KOPT-K1 (cell line): ENCODE measurements around the gene POLE.

Experiments used
- H3K27ac ChIP-seq: fragments of 200-600 bp; sonication (generic); 2 replicates; pipeline ENCODE4 v1.5.1; 2016; ENCODE audit warnings: antibody characterized with exemption, mild to moderate bottlenecking, low read depth, low read length; ENCODE audit not compliant: poor library complexity, severe bottlenecking
- H3K36me3 ChIP-seq: fragments of 200-600 bp; sonication (generic); 2 replicates; pipeline ENCODE4 v1.5.1; 2017; ENCODE audit warnings: antibody characterized with exemption, mild to moderate bottlenecking, low read length, moderate library complexity; ENCODE audit not compliant: insufficient read depth
- H3K9me3 ChIP-seq: fragments of 200-600 bp; sonication (generic); 2 replicates; pipeline ENCODE4 v1.5.1; 2017; ENCODE audit warnings: antibody characterized with exemption, low read length, mild to moderate bottlenecking; ENCODE audit not compliant: insufficient read depth, poor library complexity, severe bottlenecking

POLE gene

GRCh38 chr12:132687211-132688164 is at the start of gene POLE, which contains the start of gene PXMP2:
TSS of gene POLE (minus strand) at chr12:132687342. CDS start at chr12:132687315, 27 bp downstream.
TSS of gene PXMP2 (plus strand) at chr12:132687587. CDS start at chr12:132687671, 84 bp downstream.
- peaks cover 49% of the 10 kb centered on the region for H3K36me3 ChIP-seq
- H3K9me3 ChIP-seq, result peaks cover 21% of the 10 kb centered on the region
- peak within 1 kb of the TSS; percentile 95 for H3K27ac ChIP-seq

GRCh38 chr12:132736913-132737312 is 49.8 kb upstream of the POLE start:
- Histone ChIP-seq H3K9me3 (no peaks in the 10 kb centered on the region), H3K36me3 (peaks cover 100% of the 10 kb centered on the region), H3K27ac (no peak overlapping the region)

GRCh38 chr12:132736378-132736777 is 49.2 kb upstream of the POLE start:
- H3K9me3 ChIP-seq, result no peaks in the 10 kb centered on the region
- no peak overlapping the region for H3K27ac ChIP-seq
- H3K36me3 ChIP-seq, result peaks cover 100% of the 10 kb centered on the region

GRCh38 chr12:132735496-132735895 is 48.4 kb upstream of the POLE start:
- Histone ChIP-seq H3K9me3 (no peaks in the 10 kb centered on the region), H3K27ac (no peak overlapping the region), H3K36me3 (peaks cover 100% of the 10 kb centered on the region)

- Histone ChIP-seq H3K36me3 (peaks cover 98% of the 10 kb centered on the region), H3K9me3 (no peaks in the 10 kb centered on the region), H3K27ac (no peak overlapping the region)
These were observed 47.1 kb upstream of the POLE start for GRCh38 chr12:132734206-132734605.

GRCh38 chr12:132731574-132731973 is 44.4 kb upstream of the POLE start:
- peaks cover 97% of the 10 kb centered on the region for H3K36me3 ChIP-seq
- H3K27ac ChIP-seq, result no peak overlapping the region
- no peaks in the 10 kb centered on the region for H3K9me3 ChIP-seq

- no peak overlapping the region for H3K27ac ChIP-seq
- peaks cover 97% of the 10 kb centered on the region for H3K36me3 ChIP-seq
- no peaks in the 10 kb centered on the region for H3K9me3 ChIP-seq
These were observed 43.2 kb upstream of the POLE start for GRCh38 chr12:132730353-132730752.

- H3K27ac ChIP-seq, result no peak overlapping the region
- H3K9me3 ChIP-seq, result no peaks in the 10 kb centered on the region
- H3K36me3 ChIP-seq, result peaks cover 97% of the 10 kb centered on the region
These were observed 42.6 kb upstream of the POLE start for GRCh38 chr12:132729541-132730320.

- no peak overlapping the region for H3K27ac ChIP-seq
- H3K9me3 ChIP-seq, result no peaks in the 10 kb centered on the region
- peaks cover 97% of the 10 kb centered on the region for H3K36me3 ChIP-seq
These were observed 41.4 kb upstream of the POLE start for GRCh38 chr12:132728502-132728901.

- H3K27ac ChIP-seq, result no peak overlapping the region
- H3K36me3 ChIP-seq, result peaks cover 97% of the 10 kb centered on the region
- H3K9me3 ChIP-seq, result no peaks in the 10 kb centered on the region
These were observed 40.1 kb upstream of the POLE start for GRCh38 chr12:132727091-132727794.

GRCh38 chr12:132726386-132726785 is 39.2 kb upstream of the POLE start:
- Histone ChIP-seq H3K9me3 (no peaks in the 10 kb centered on the region), H3K27ac (no peak overlapping the region), H3K36me3 (peaks cover 97% of the 10 kb centered on the region)

- H3K27ac ChIP-seq, result no peak overlapping the region
- no peaks in the 10 kb centered on the region for H3K9me3 ChIP-seq
- H3K36me3 ChIP-seq, result peaks cover 97% of the 10 kb centered on the region
These were observed 37.5 kb upstream of the POLE start for GRCh38 chr12:132724506-132725241.

- H3K9me3 ChIP-seq, result no peaks in the 10 kb centered on the region
- H3K27ac ChIP-seq, result no peak overlapping the region
- peaks cover 100% of the 10 kb centered on the region for H3K36me3 ChIP-seq
These were observed 36.6 kb upstream of the POLE start for GRCh38 chr12:132723764-132724140.

GRCh38 chr12:132723015-132723763 is 36.0 kb upstream of the POLE start:
- Histone ChIP-seq H3K36me3 (peaks cover 98% of the 10 kb centered on the region), H3K27ac (no peak overlapping the region), H3K9me3 (no peaks in the 10 kb centered on the region)
